Stimulated activated effector memory CD8-positive, alpha-beta T cell treated with anti-CD3 and anti-CD28 coated beads, Interleukin-12 subunit alpha, Interleukin-12 subunit beta, amount 100 ng/mL, for 72 hours (primary cell): ENCODE results near the gene ADGRA1.

Source experiments
- ATAC-seq: fragments of 150-1000 bp; cut with Tn5 transposase; 2 replicates; pipeline ENCODE4 v1.10.0; 2021
- DNase-seq, 2 donors: peaks; one replicate each; pipeline ENCODE4 v3.0.0; 2021 to 2022; ENCODE audit warnings: low spot score in 2 of 2
- H3K27ac Mint-ChIP-seq: one replicate; pipeline ENCODE4 v1.8.0; 2022; ENCODE audit warnings: mild to moderate bottlenecking, mixed read lengths
- H3K36me3 Mint-ChIP-seq: one replicate; pipeline ENCODE4 v1.8.0; 2022; ENCODE audit warnings: mild to moderate bottlenecking, mixed read lengths
- H3K4me1 Mint-ChIP-seq: one replicate; pipeline ENCODE4 v1.8.0; 2022; ENCODE audit warnings: mixed read lengths
- H3K4me3 Mint-ChIP-seq: one replicate; pipeline ENCODE4 v1.8.0; 2022; ENCODE audit warnings: mild to moderate bottlenecking, mixed read lengths
- H3K9me3 Mint-ChIP-seq: one replicate; pipeline ENCODE4 v1.8.0; 2022; ENCODE audit warnings: mixed read lengths

Gene ADGRA1

DNA sequence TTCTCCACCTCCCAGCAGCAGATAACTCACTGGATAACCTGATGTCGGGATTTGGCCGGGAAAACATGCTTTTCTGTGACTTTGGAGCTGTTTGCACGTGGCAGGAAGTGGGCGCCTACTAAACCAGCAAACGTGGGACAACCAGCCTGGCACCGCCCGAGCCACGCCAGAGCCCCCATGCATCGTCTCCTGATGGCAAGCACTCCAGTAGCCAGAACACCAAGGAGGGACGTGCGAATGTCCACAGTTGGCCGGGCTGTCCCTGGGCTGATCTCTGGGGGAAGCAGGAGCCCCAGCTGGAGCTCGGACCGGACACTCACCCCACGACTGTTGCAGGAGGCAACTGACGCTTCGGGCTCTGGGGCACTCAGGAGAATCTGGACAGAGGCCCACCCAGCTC is 7.1 kb downstream of the ADGRA1 start:
- H3K36me3 Mint-ChIP-seq = no peaks in the 10 kb centered on the region

DNA sequence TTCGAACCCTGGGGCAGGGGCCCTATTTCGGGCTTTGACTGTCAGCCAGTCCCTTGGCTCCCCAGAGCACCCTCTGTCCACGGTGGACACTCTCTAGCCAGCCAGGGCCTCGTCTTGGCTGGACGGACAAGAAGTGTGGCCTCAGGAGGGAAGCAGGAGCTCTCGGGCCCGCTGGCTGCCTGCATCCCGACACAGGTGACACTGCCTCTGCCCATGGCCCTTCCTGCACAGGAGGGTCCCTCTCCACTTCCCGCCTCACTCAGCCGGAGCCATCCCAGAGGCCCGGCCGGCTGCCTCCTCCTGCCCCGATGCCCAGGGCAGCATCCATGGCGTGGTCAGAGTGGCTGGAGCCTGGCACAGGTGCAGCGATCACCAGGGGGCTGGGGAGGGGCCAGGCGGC is 7.9 kb downstream of the ADGRA1 start:
- peaks cover under 1% of the 10 kb centered on the region for H3K4me1 Mint-ChIP-seq
- H3K9me3 Mint-ChIP-seq = no peaks in the 10 kb centered on the region
- no peaks in the 10 kb centered on the region for H3K36me3 Mint-ChIP-seq
- no peak overlapping the region for H3K27ac Mint-ChIP-seq
- ATAC-seq = no peak
- DNase-seq = no peak
- no peak overlapping the region for H3K4me3 Mint-ChIP-seq

More for the DNA sequence above, 7.1 kb downstream of the ADGRA1 start:
- no peak overlapping the region for H3K27ac Mint-ChIP-seq
- ATAC-seq = no peak
- no peaks in the 10 kb centered on the region for H3K4me1 Mint-ChIP-seq
- no peak overlapping the region for H3K4me3 Mint-ChIP-seq
- H3K9me3 Mint-ChIP-seq = no peaks in the 10 kb centered on the region
- no peak for DNase-seq

DNA sequence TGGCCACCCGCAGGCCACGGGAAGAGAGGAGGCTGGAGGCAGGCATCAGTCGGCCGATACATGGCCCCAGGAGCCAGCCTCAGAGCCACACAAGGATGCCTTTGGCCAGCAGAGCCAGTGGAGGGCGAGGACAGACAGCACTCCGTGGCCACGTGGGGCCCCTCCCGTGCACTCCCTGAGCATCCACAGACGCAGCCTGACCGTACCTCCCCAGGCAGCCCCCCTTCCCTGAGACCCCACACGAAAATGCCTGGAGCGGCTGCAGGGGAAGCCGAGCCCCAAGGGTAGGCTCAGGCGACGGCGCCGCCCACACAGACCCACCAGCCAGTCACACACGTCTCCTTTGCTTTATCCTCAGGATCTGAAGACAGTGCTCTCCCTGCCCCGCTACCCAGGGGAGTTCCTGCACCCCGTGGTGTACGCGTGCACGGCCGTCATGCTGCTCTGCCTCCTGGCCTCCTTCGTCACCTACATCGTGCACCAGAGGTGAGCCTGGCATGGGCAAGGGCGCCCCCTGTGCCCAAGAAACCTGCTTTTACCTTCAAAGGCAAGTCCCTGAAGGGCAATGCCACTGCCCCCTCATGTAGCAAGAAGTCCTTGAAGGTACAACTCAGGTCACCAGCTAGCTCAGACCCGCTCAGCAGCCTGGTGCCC is 9.0 kb downstream of the ADGRA1 start:
- no peak overlapping the region for H3K4me3 Mint-ChIP-seq
- H3K9me3 Mint-ChIP-seq = no peaks in the 10 kb centered on the region
- ATAC-seq = no peak
- peaks cover 6% of the 10 kb centered on the region for H3K4me1 Mint-ChIP-seq
- no peak for DNase-seq
- H3K27ac Mint-ChIP-seq = no peak overlapping the region
- H3K36me3 Mint-ChIP-seq = no peaks in the 10 kb centered on the region

DNA sequence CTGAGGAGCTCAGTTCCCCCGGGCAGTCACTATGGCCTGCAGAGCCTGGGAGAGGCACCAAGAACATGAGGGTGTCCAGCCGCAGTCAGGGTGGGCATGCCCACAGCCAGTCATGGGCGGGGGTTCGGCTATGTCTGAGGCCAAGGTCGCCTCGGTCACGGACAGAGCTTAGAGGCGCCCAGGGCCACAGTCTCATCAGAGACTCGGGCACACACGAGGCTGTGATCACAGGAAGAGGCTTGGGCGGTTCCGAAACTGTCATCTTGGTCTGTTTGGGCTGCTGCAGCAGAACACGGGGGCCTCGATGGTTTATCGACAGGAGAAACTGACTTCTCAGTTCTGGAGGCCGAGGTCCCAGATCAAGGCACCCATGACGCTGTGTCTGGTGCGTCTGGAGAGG is 9.7 kb downstream of the ADGRA1 start:
- Mint-ChIP-seq H3K36me3 (no peaks in the 10 kb centered on the region), H3K27ac (no peak overlapping the region), H3K4me3 (no peak overlapping the region), H3K9me3 (no peaks in the 10 kb centered on the region), H3K4me1 (peaks cover 6% of the 10 kb centered on the region)
- DNase-seq (no peak), ATAC-seq (no peak)

DNA sequence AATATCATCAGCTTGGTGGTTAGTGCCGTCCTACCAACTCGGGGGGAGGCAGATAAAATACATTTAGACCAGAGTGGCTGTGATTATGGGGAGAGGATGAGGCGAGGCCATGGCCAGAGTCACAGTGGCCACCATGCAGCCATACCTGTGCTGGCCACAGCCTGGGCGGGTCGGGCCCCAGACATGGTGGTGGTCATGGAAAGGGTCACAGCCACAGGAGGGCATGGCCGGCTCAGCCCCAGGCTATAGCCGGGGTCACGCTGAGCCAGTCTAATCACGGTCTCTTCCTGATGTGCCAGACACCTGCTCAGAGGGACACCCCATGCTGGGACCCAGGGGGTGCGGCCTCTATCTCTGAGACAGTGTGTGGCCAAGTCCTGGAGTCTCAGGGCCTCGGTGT is 10.2 kb downstream of the ADGRA1 start:
- ATAC-seq (no peak), DNase-seq (no peak)
- Mint-ChIP-seq H3K36me3 (no peaks in the 10 kb centered on the region), H3K9me3 (no peaks in the 10 kb centered on the region), H3K4me1 (peaks cover 6% of the 10 kb centered on the region), H3K4me3 (no peak overlapping the region), H3K27ac (no peak overlapping the region)

DNA sequence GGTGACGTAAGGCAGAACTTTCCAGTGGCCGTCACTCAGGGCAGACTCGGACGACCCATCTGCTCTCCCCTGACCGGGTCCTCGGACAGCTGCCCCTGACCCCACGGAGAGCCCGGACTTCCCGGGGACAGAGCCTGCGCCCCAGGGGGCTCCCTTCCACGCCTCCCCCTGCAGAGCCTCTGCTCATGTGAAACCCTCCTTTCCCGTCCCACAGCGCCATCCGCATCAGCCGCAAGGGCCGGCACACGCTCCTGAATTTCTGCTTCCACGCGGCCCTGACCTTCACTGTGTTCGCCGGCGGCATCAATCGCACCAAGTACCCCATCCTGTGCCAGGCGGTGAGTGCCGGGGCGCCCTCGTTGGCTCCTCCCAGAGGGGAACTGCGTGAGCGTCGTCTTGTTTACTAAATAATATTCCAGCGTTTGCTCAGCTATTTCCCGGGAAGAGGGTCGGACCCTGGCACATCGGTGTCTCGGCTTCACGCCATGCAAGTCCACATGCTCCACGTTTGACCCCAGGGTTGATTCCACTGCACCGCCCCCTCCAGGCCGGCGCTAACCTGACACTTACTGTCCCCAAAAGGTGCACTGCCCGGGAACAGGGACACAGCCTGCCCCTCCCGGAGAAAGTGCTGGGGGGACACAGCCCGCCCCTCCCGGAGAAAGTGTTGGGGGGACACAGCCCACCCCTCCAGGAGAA is 10.9 kb downstream of the ADGRA1 start:
- Mint-ChIP-seq H3K9me3 (no peaks in the 10 kb centered on the region), H3K27ac (no peak overlapping the region), H3K4me3 (no peak overlapping the region), H3K36me3 (no peaks in the 10 kb centered on the region), H3K4me1 (peaks cover 6% of the 10 kb centered on the region)
- no peak for DNase-seq
- ATAC-seq = no peak

DNA sequence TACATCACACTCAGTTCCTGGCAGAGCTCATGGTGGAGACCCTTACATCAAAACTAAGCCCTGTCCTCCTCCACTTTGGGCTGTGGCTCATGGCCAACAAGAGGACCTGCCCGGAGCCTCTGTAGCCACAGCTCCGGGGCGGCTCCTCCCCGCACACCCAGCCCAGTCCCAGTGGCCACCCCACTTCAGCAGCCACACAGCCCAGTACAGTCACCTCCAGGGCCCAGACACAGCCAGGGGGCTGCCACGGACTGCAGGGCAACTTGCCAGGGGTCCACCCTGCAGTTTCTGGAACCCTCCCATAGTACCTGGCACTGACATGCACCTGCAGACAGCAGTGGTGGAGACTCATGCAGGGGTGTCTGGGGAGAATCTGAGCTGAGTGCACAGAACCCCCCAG is 11.8 kb downstream of the ADGRA1 start:
- Mint-ChIP-seq H3K36me3 (no peaks in the 10 kb centered on the region), H3K4me1 (peaks cover 6% of the 10 kb centered on the region), H3K27ac (no peak overlapping the region), H3K4me3 (no peak overlapping the region), H3K9me3 (no peaks in the 10 kb centered on the region)
- ATAC-seq (no peak), DNase-seq (no peak)

DNA sequence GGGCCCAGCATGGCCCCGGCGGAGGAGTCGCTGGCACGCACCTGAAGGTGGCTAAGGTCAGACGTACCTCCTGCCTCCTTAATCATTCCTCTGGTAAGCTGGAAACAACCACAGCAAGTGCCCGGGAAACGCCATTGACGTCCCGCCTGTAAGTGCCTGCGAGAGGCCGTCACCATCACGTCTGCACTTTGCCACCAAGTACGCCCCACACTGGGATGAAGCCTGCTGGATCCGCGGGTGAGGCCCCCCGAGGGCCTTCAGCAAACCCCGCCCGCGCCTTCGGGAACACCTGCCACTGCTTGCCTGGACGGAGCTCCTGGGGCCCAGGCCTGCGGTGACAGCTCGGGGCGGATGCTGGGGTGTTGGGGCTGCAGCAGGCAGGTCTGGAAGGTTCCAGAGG is 12.5 kb downstream of the ADGRA1 start:
- no peak for DNase-seq
- Mint-ChIP-seq H3K27ac (no peak overlapping the region), H3K4me3 (no peak overlapping the region), H3K4me1 (peaks cover 6% of the 10 kb centered on the region), H3K9me3 (no peaks in the 10 kb centered on the region), H3K36me3 (no peaks in the 10 kb centered on the region)
- ATAC-seq = no peak

DNA sequence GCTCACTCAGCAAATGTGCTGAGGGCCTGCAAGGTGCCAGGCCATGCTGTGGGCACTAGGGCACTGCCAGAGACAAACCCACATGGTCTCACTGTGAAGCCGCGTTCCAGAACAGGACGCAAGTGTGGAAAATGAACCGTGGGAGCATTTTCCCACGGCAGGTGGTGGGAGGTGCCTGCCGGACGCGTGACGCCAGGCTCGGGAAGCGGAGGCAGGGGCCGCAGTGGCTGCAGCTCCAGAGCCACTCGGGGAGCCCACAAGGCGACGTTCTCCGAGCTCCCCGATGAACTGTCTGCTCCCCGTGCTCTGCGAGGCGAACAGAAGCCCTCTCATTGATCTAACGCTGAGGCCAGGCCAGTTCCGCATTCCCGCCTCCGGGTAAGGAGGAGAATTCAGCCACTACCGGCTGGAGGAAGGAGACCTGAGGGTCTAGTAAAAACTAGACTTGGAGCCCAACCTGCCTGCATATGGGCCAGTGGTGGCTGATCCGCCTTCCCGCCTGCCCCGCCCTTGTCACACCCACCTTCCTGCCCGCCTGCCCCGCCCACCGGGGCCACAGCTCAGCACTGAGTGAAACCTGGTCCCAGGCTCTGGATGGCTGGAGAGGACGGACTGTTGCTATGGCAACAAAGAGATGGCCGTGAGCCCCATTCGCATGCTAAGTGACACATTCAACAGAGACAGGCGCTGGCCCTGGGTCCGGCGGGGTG is 13.1 kb downstream of the ADGRA1 start:
- ATAC-seq (peak; percentile 62), DNase-seq (no peak)
- peaks cover 6% of the 10 kb centered on the region for H3K4me1 Mint-ChIP-seq
- H3K9me3 Mint-ChIP-seq = no peaks in the 10 kb centered on the region
- H3K36me3 Mint-ChIP-seq = no peaks in the 10 kb centered on the region
- no peak overlapping the region for H3K27ac Mint-ChIP-seq
- H3K4me3 Mint-ChIP-seq = no peak overlapping the region

DNA sequence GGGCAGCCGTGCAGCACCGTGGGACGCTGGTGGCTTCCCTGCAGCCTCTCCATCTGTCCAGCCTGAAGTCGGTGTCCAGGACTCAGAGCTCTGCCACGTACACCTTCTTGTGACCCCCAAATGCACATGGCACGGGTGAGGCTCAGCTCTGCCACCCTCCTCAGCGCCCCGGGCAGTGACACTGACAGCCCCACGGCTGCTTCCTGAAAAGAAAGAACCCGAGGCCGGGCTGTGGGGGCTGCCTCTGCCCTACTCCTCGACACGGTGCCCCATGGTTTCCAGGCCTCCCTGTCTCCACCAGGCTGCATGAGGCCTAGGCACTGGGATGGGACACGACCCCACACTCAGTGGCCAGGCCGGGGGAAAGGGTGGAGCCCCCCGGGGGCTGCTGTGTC is 13.7 kb downstream of the ADGRA1 start:
- peaks cover 6% of the 10 kb centered on the region for H3K4me1 Mint-ChIP-seq
- H3K27ac Mint-ChIP-seq = no peak overlapping the region
- no peak for DNase-seq
- no peak overlapping the region for H3K4me3 Mint-ChIP-seq
- no peaks in the 10 kb centered on the region for H3K9me3 Mint-ChIP-seq
- H3K36me3 Mint-ChIP-seq = no peaks in the 10 kb centered on the region
- ATAC-seq = no peak

DNA sequence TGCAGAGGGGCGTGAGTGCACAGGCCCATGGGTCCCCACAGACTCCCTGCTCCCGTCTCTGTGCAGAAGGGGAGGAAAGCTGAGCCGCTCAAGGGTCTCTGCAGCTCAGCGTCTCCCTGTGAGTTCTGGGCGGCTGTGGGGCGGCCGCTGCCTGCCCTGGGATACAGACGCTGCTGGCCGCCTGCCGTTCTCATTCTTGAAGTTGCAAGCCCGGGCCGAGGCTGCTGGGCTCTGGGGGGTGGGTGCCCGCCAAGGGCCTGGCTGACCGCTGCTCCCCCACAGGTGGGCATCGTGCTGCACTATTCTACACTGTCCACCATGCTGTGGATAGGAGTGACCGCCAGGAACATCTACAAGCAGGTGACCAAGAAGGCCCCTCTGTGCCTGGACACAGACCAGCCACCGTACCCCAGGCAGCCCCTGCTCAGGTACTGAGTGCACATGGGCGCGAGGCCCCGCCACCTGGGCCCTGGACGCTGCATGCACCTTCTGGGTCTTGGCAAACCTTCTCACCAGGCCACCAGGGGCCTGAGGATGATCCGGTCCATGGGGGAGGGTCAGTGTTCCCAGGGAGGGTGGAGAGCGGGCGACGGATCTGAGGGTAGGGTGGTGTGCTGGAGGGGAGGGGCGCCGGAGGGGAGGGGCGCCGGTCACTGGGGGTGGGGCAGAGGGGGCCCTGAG is 14.8 kb downstream of the ADGRA1 start:
- Mint-ChIP-seq H3K4me3 (no peak overlapping the region), H3K36me3 (no peaks in the 10 kb centered on the region), H3K9me3 (peaks cover 9% of the 10 kb centered on the region), H3K27ac (no peak overlapping the region), H3K4me1 (peaks cover 6% of the 10 kb centered on the region)
- ATAC-seq (no peak), DNase-seq (no peak)

DNA sequence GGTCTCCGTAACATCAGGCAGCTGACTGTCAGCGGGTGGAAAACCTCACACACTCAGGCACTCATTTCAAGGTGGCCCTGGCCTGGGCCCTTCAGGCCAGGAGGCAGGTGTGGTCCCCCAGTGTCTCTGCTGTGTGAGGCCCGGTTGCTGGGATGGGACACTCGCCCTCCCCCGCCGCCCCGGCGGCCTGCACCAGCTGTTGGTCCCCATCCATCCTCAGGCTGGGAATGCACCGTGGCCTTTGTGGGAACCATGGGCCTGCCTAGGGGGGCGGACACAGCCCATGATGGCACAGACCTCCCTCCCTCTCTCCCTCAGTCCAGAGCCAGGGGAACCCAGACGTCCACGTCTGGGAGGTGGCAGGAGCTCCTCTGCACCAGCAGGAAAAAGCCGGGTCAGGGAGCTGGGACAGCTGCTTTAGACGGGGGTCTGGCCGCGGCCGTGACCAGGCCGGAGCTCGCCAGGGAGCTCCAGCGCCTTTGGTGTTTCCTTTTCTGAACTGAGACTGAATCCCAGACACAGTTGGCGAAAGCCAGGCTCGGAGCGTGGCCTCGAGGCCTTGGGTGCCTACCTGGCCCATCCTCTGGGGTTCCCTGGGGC is 15.7 kb downstream of the ADGRA1 start:
- H3K36me3 Mint-ChIP-seq = no peaks in the 10 kb centered on the region
- DNase-seq = no peak

DNA sequence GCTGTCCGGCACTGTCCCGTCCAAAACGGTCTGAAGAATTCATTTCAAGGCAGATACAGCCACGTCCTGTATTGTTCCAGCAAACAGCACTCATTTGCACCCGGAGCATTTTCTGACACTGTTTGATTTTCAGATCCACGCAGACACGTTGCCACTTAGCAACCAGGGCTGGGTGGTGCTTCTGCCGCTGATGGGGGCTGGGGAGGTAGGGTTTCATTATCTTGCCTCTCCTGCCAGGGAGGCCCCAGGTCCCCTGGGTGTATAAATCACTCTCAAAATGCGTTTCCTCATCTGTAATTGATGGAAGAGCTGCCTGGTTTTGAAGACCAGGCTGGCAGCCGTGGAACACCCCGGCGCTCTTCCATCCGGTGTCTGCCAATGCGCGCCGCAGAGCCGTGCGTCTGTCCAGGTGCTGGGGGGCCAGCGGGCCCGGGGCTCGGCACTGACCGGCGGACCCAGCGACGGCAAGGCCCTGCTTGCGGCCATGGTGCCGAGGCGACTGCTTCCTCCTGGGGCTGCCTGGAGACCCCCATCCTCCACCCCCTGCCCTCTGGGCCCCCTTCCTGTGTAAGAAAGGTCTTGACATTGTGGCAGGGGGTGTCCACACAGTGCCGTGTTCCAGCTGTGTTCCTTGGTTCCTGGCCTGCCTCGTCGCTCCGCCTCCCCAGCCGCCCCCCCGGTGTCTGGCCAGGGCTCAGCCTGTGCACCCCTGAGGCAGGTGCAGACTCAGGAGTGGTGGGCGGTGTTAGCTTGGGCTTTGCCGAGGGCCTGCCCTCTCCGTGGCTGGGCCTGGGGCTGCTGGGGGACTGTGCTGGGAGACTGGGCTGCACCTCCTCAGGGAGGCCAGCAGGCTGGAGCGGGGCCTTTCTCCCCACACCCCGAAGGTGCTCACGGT is 16.6 kb downstream of the ADGRA1 start:
- H3K36me3 Mint-ChIP-seq = no peaks in the 10 kb centered on the region
- peaks cover 10% of the 10 kb centered on the region for H3K9me3 Mint-ChIP-seq
- ATAC-seq (no peak), DNase-seq (no peak)
- peaks cover 6% of the 10 kb centered on the region for H3K4me1 Mint-ChIP-seq
- no peak overlapping the region for H3K27ac Mint-ChIP-seq
- no peak overlapping the region for H3K4me3 Mint-ChIP-seq

More for the DNA sequence above, 15.7 kb downstream of the ADGRA1 start:
- Mint-ChIP-seq H3K9me3 (peaks cover 10% of the 10 kb centered on the region), H3K4me3 (no peak overlapping the region), H3K4me1 (peaks cover 6% of the 10 kb centered on the region), H3K27ac (no peak overlapping the region)
- ATAC-seq = no peak

DNA sequence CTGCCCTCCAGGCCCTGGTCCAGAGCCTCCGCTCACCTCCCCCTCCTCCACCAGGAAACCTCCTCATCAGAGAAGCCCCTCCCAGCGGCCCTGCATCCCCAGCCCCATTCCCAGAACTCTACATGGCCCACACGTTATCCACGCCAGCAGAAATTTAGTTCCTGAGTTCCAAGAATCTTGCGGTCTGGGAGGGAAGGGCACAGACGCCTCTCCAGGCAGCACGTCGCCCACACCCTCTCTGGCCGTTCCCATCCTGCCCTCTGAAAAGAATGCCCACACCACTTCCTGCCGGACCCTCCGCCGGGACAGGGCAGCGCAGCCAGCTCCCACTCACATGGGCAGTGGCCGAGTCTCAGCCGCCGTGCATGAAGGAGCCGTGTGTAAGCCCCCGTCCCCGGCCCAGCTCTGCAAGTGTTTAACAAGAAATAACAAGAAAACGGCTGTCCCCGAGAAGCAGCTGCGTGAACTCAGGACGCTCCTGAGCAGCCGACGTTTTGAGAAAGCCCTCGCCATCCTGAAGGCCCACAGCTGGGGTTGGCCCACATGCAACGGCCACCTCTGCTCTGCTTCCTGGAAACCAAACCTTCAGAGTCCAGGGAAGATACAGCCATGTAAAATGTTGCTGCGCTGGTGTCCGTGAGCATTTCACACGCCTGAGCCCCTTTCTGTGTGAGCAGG is 17.4 kb downstream of the ADGRA1 start:
- DNase-seq = no peak
- Mint-ChIP-seq H3K27ac (no peak overlapping the region), H3K4me1 (peaks cover 6% of the 10 kb centered on the region), H3K4me3 (no peak overlapping the region), H3K36me3 (no peaks in the 10 kb centered on the region), H3K9me3 (peaks cover 10% of the 10 kb centered on the region)
- ATAC-seq = no peak
